ENCODE results near the gene EXOC3L4. TPM values are rescaled to one million over a fixed set of nuclear protein-coding genes. Genes with fewer than 3 reads are reported as not detected.

Gene EXOC3L4
- total RNA-seq, 3 donors from 2014 or later, result not detected

GRCh38 chr14:103078420-103078749, 16.1 kb upstream of the EXOC3L4 start:
- peak; percentile 69 for DNase-seq
- ATAC-seq, result peak; percentile 53 to 70
- Mint-ChIP-seq H3K27me3 (ENCODE audit: low read depth) (peaks cover 4% of the 10 kb centered on the region), H3K4me3 (no peak overlapping the region), H3K9me3 (no peaks in the 10 kb centered on the region), H3K4me1 (ENCODE audit: low read depth) (no peaks in the 10 kb centered on the region), H3K36me3 (ENCODE audit: insufficient read depth) (no peaks in the 10 kb centered on the region)

- Mint-ChIP-seq H3K4me3 (no peak overlapping the region), H3K9me3 (no peaks in the 10 kb centered on the region), H3K36me3 (ENCODE audit: insufficient read depth) (no peaks in the 10 kb centered on the region), H3K4me1 (ENCODE audit: low read depth) (no peaks in the 10 kb centered on the region), H3K27me3 (ENCODE audit: low read depth) (peaks cover 4% of the 10 kb centered on the region)
- no peak for DNase-seq
- no peak for ATAC-seq
Measured at GRCh38 chr14:103078860-103079587, 15.5 kb upstream of the EXOC3L4 start.

GRCh38 chr14:103081951-103082350, 12.6 kb upstream of the EXOC3L4 start:
- Mint-ChIP-seq H3K27me3 (ENCODE audit: low read depth) (peaks cover 20% of the 10 kb centered on the region), H3K36me3 (ENCODE audit: insufficient read depth) (no peaks in the 10 kb centered on the region)
- ATAC-seq, result no peak

GRCh38 chr14:103084021-103084919, 10.3 kb upstream of the EXOC3L4 start, which contains the start of gene LBHD2:
Gene LBHD2, plus strand, starts transcription at chr14:103084210. Its CDS starts 1,803 bp downstream, at chr14:103086013.
- Mint-ChIP-seq H3K9me3 (no peaks in the 10 kb centered on the region), H3K27me3 (ENCODE audit: low read depth) (peaks cover 24% of the 10 kb centered on the region), H3K36me3 (ENCODE audit: insufficient read depth) (no peaks in the 10 kb centered on the region), H3K4me3 (no peak within 1 kb of the TSS), H3K4me1 (ENCODE audit: low read depth) (no peaks in the 10 kb centered on the region)
- ATAC-seq, result peak in 1 of 2 donors; percentile 23
- no peak for DNase-seq

More at GRCh38 chr14:103081951-103082350, 12.6 kb upstream of the EXOC3L4 start:
- Mint-ChIP-seq H3K4me1 (ENCODE audit: low read depth) (no peaks in the 10 kb centered on the region), H3K4me3 (no peak overlapping the region), H3K9me3 (no peaks in the 10 kb centered on the region)
- DNase-seq, result no peak

GRCh38 chr14:103085106-103086091, 9.1 kb upstream of the EXOC3L4 start:
- Mint-ChIP-seq H3K4me3 (no peak overlapping the region), H3K9me3 (no peaks in the 10 kb centered on the region), H3K36me3 (ENCODE audit: insufficient read depth) (no peaks in the 10 kb centered on the region), H3K4me1 (ENCODE audit: low read depth) (no peaks in the 10 kb centered on the region), H3K27me3 (ENCODE audit: low read depth) (peaks cover 24% of the 10 kb centered on the region)
- ATAC-seq, result no peak
- DNase-seq, result no peak

GRCh38 chr14:103086771-103087342, 7.7 kb upstream of the EXOC3L4 start:
- H3K4me1 Mint-ChIP-seq (ENCODE audit: low read depth), result peaks cover 4% of the 10 kb centered on the region
- H3K36me3 Mint-ChIP-seq (ENCODE audit: insufficient read depth), result no peaks in the 10 kb centered on the region
- ATAC-seq (no peak), DNase-seq (no peak)
- H3K4me3 Mint-ChIP-seq, result no peak overlapping the region
- no peaks in the 10 kb centered on the region for H3K9me3 Mint-ChIP-seq
- H3K27me3 Mint-ChIP-seq (ENCODE audit: low read depth), result peaks cover 25% of the 10 kb centered on the region

GRCh38 chr14:103087343-103087835, 7.1 kb upstream of the EXOC3L4 start:
- H3K36me3 Mint-ChIP-seq (ENCODE audit: insufficient read depth), result no peaks in the 10 kb centered on the region
- no peak overlapping the region for H3K4me3 Mint-ChIP-seq
- no peak for DNase-seq

GRCh38 chr14:103088921-103089320, 5.6 kb upstream of the EXOC3L4 start:
- Mint-ChIP-seq H3K36me3 (ENCODE audit: insufficient read depth) (no peaks in the 10 kb centered on the region), H3K27me3 (ENCODE audit: low read depth) (peaks cover 25% of the 10 kb centered on the region), H3K9me3 (no peaks in the 10 kb centered on the region), H3K4me3 (no peak overlapping the region), H3K4me1 (ENCODE audit: low read depth) (peaks cover 4% of the 10 kb centered on the region)
- ATAC-seq, result no peak
- no peak for DNase-seq

More at GRCh38 chr14:103087343-103087835, 7.1 kb upstream of the EXOC3L4 start:
- H3K4me1 Mint-ChIP-seq (ENCODE audit: low read depth), result peaks cover 4% of the 10 kb centered on the region
- H3K27me3 Mint-ChIP-seq (ENCODE audit: low read depth), result peaks cover 25% of the 10 kb centered on the region
- no peaks in the 10 kb centered on the region for H3K9me3 Mint-ChIP-seq
- no peak for ATAC-seq

- no peak for ATAC-seq
- Mint-ChIP-seq H3K9me3 (no peaks in the 10 kb centered on the region), H3K27me3 (ENCODE audit: low read depth) (peaks cover 23% of the 10 kb centered on the region), H3K4me1 (ENCODE audit: low read depth) (peaks cover 4% of the 10 kb centered on the region), H3K36me3 (ENCODE audit: insufficient read depth) (no peaks in the 10 kb centered on the region), H3K4me3 (no peak overlapping the region)
- no peak for DNase-seq
Measured at GRCh38 chr14:103089386-103090335, 4.9 kb upstream of the EXOC3L4 start.

- H3K27me3 Mint-ChIP-seq (ENCODE audit: low read depth), result peaks cover 16% of the 10 kb centered on the region
Measured at GRCh38 chr14:103090481-103091020, 4.0 kb upstream of the EXOC3L4 start.

GRCh38 chr14:103091041-103091882, 3.3 kb upstream of the EXOC3L4 start:
- ATAC-seq (peak; percentile 94 to 96), DNase-seq (peak; percentile 73)
- Mint-ChIP-seq H3K4me3 (peak overlapping the region; percentile 64), H3K27me3 (ENCODE audit: low read depth) (peaks cover 13% of the 10 kb centered on the region), H3K4me1 (ENCODE audit: low read depth) (peaks cover 4% of the 10 kb centered on the region), H3K9me3 (no peaks in the 10 kb centered on the region), H3K36me3 (ENCODE audit: insufficient read depth) (no peaks in the 10 kb centered on the region)

More at GRCh38 chr14:103090481-103091020, 4.0 kb upstream of the EXOC3L4 start:
- H3K9me3 Mint-ChIP-seq, result no peaks in the 10 kb centered on the region
- no peak for ATAC-seq
- H3K4me1 Mint-ChIP-seq (ENCODE audit: low read depth), result peaks cover 4% of the 10 kb centered on the region
- no peak for DNase-seq
- H3K4me3 Mint-ChIP-seq, result peak overlapping the region; percentile 64
- H3K36me3 Mint-ChIP-seq (ENCODE audit: insufficient read depth), result no peaks in the 10 kb centered on the region

GRCh38 chr14:103091883-103092222, 2.7 kb upstream of the EXOC3L4 start:
- Mint-ChIP-seq H3K9me3 (no peaks in the 10 kb centered on the region), H3K4me3 (peak overlapping the region; percentile 31), H3K36me3 (ENCODE audit: insufficient read depth) (no peaks in the 10 kb centered on the region), H3K27me3 (ENCODE audit: low read depth) (peaks cover 7% of the 10 kb centered on the region), H3K4me1 (ENCODE audit: low read depth) (peaks cover 4% of the 10 kb centered on the region)
- DNase-seq (no peak), ATAC-seq (no peak)

Measured in activated T-cell treated with anti-CD3 and anti-CD28 coated beads, Interleukin-2, amount 50 U/mL, for 4 hours (primary cell).